Measurements from ENCODE around the gene MZB1.

Gene MZB1

DNA sequence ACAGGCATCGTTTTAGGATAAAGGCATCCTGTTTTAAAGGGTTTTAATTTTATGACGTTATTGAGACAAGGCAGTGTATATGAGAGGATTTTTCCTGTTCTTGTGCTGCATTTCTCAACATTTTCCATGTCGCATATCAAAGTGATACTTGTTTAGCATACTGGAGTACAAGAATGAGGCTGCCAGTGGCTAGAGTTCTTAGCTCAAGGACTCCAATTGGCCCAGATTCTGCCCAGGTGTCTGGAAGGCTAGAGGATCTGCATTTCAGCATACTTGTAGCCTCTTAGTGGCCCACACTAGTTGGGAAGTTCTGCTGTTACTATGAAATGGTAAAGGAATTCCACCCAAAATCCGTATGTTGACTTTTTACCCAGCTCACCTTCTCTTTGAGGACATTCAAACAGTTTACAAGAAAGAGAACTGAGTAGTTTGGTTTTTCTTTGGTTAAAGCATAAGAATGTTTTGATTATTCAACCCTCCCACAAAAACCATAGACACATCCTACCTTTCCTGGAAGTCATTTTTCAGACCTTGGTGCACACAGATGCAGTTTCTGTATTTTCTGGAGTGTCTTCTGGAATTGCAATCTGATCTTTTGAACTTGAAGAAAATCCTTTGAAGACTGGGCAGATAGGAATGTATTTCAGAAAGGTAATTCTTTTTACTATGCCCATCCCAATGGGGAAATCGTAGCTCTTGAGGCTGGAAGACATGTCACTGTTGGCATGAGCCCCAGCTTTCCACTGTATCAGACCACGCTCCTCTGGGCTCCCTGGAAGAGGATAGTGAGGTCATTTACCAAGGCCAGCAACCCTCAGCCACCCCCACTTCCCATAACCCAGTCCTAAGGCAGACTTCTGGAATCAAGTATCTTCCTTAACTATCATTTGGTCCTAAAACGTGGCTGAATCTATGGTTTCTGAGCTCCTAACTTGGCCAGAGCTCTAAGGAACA, 18.0 kb downstream of the MZB1 start:
- Histone ChIP-seq H3K27ac (ENCODE audit: low read length, poor library complexity, severe bottlenecking) (no peak overlapping the region), H2BK5ac (ENCODE audit: low read depth, low read length, poor library complexity, severe bottlenecking) (no peak overlapping the region), H3K36me3 (ENCODE audit: control insufficient read depth in 1 of 2, insufficient read depth in 2 of 2, low read depth in 1 of 2, low read length in 2 of 2) (peaks cover 34 to 69% of the 10 kb centered on the region in 2 experiments), H4K91ac (ENCODE audit: low read length) (no peak overlapping the region), H3K14ac (ENCODE audit: low read length in 2 of 2) (no peak overlapping the region), H3K4me2 (ENCODE audit: low read length, poor library complexity, severe bottlenecking) (no peak overlapping the region), H3K18ac (ENCODE audit: low read depth in 1 of 2, low read length in 2 of 2) (no peak overlapping the region), H2BK15ac (ENCODE audit: low read depth, poor library complexity, severe bottlenecking) (no peak overlapping the region), H3K4me1 (ENCODE audit: control insufficient read depth, insufficient read depth, low read depth, low read length) (no peaks in the 10 kb centered on the region), H2BK12ac (ENCODE audit: low read length in 2 of 2) (no peak overlapping the region), H2AK5ac (ENCODE audit: low read length, severe bottlenecking) (no peak overlapping the region), H2BK120ac (ENCODE audit: low read depth, low read length) (no peak overlapping the region), H3K4me3 (ENCODE audit: insufficient read depth in 1 of 2, low read depth in 1 of 2, low read length in 2 of 2) (no peak overlapping the region), H3K23ac (ENCODE audit: low read length in 2 of 2) (no peak overlapping the region), H3K79me1 (replicated peaks; ENCODE audit: low read length, poor library complexity, severe bottlenecking) (peaks cover 11% of the 10 kb centered on the region), H3K27me3 (ENCODE audit: control insufficient read depth in 1 of 2, insufficient read depth in 1 of 2, low read length in 2 of 2) (no peaks in the 10 kb centered on the region), H2AFZ (ENCODE audit: low read depth, low read length) (no peak overlapping the region), H4K8ac (ENCODE audit: low read length) (no peak overlapping the region), H3K9me3 (ENCODE audit: control insufficient read depth, low read length) (no peaks in the 10 kb centered on the region), H3K4ac (ENCODE audit: low read depth in 1 of 2, low read length in 2 of 2) (no peak overlapping the region), H3K9ac (ENCODE audit: low read length) (no peak overlapping the region)
- no peak for DNase-seq
- WGBS = 97% methylated on average over 5 of the region's 7 CpGs

DNA sequence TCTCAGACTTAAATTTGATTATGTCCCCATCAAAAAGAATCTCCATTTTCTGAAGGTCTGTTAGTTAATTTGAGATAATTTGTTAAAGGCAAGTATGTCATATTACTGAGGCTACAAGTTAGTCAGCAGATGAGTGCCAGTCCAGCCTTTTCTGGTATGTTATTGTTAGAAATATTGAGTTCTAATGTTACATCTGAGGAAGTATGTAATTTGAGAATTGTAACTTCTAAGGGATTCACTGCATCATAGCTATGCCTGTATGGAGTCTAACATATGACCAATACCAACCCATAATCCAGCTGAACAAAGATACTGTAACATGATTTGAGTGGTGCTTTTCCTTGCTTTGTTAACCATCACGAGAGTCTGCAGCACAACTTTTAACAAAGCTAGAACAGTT, 20.5 kb downstream of the MZB1 start:
- Histone ChIP-seq H3K27me3 (ENCODE audit: control insufficient read depth in 1 of 2, insufficient read depth in 1 of 2, low read length in 2 of 2) (no peaks in the 10 kb centered on the region), H2BK5ac (ENCODE audit: low read depth, low read length, poor library complexity, severe bottlenecking) (no peak overlapping the region), H2BK120ac (ENCODE audit: low read depth, low read length) (no peak overlapping the region), H3K4me1 (ENCODE audit: control insufficient read depth, insufficient read depth, low read depth, low read length) (no peaks in the 10 kb centered on the region), H2BK15ac (ENCODE audit: low read depth, poor library complexity, severe bottlenecking) (no peak overlapping the region), H3K4ac (ENCODE audit: low read depth in 1 of 2, low read length in 2 of 2) (no peak overlapping the region), H2BK12ac (ENCODE audit: low read length in 2 of 2) (no peak overlapping the region), H2AFZ (ENCODE audit: low read depth, low read length) (no peak overlapping the region), H2AK5ac (ENCODE audit: low read length, severe bottlenecking) (no peak overlapping the region), H3K4me3 (ENCODE audit: insufficient read depth in 1 of 2, low read depth in 1 of 2, low read length in 2 of 2) (no peak overlapping the region), H3K27ac (ENCODE audit: low read length, poor library complexity, severe bottlenecking) (peak overlapping the region; percentile 29), H3K23ac (ENCODE audit: low read length in 2 of 2) (no peak overlapping the region), H3K9me3 (ENCODE audit: control insufficient read depth, low read length) (no peaks in the 10 kb centered on the region), H4K8ac (ENCODE audit: low read length) (no peak overlapping the region), H3K9ac (ENCODE audit: low read length) (peak overlapping the region; percentile 9), H3K18ac (ENCODE audit: low read depth in 1 of 2, low read length in 2 of 2) (no peak overlapping the region), H3K36me3 (ENCODE audit: control insufficient read depth in 1 of 2, insufficient read depth in 2 of 2, low read depth in 1 of 2, low read length in 2 of 2) (peaks cover 40 to 79% of the 10 kb centered on the region in 2 experiments), H3K79me1 (replicated peaks; ENCODE audit: low read length, poor library complexity, severe bottlenecking) (peaks cover 13% of the 10 kb centered on the region), H3K4me2 (ENCODE audit: low read length, poor library complexity, severe bottlenecking) (no peak overlapping the region), H3K14ac (ENCODE audit: low read length in 2 of 2) (no peak overlapping the region), H4K91ac (ENCODE audit: low read length) (no peak overlapping the region)
- WGBS = 80% methylated on average over 1 of the region's 1 CpG
- no peak for DNase-seq

DNA sequence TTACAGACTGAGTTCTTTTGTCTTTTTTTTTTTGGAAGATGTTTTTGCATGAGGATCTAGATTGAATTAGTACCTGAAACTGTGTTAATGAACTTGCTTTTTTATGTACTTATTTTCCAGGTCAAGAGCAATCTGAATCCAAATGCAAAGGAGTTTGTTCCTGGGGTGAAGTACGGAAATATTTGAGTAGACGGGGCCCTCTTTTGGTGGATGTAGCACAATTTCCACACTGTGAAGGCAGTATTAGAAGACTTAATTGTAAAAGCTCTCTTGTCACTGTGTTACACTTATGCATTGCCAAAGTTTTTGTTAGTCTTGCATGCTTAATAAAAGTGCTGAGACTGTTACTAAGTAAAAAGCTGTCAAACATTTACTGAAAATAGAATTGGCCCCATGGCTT, 21.1 kb downstream of the MZB1 start:
- H2AFZ ChIP-seq (ENCODE audit: low read depth, low read length) = no peak overlapping the region
- H2AK5ac ChIP-seq (ENCODE audit: low read length, severe bottlenecking) = no peak overlapping the region
- H4K91ac ChIP-seq (ENCODE audit: low read length) = no peak overlapping the region
- H2BK120ac ChIP-seq (ENCODE audit: low read depth, low read length) = no peak overlapping the region
- no peak overlapping the region for H2BK12ac ChIP-seq (ENCODE audit: low read length in 2 of 2)
- H3K27me3 ChIP-seq (ENCODE audit: control insufficient read depth in 1 of 2, insufficient read depth in 1 of 2, low read length in 2 of 2) = no peaks in the 10 kb centered on the region
- H3K9me3 ChIP-seq (ENCODE audit: control insufficient read depth, low read length) = no peaks in the 10 kb centered on the region
- DNase-seq = no peak
- H3K4me2 ChIP-seq (ENCODE audit: low read length, poor library complexity, severe bottlenecking) = no peak overlapping the region
- no peak overlapping the region for H3K4ac ChIP-seq (ENCODE audit: low read depth in 1 of 2, low read length in 2 of 2)
- H3K36me3 ChIP-seq (ENCODE audit: control insufficient read depth in 1 of 2, insufficient read depth in 2 of 2, low read depth in 1 of 2, low read length in 2 of 2) = peaks cover 37 to 84% of the 10 kb centered on the region in 2 experiments
- H3K27ac ChIP-seq (ENCODE audit: low read length, poor library complexity, severe bottlenecking) = no peak overlapping the region
- H3K4me3 ChIP-seq (ENCODE audit: insufficient read depth in 1 of 2, low read depth in 1 of 2, low read length in 2 of 2) = no peak overlapping the region
- H2BK15ac ChIP-seq (ENCODE audit: low read depth, poor library complexity, severe bottlenecking) = no peak overlapping the region
- 90% methylated on average over 2 of the region's 2 CpGs for WGBS
- peaks cover 16% of the 10 kb centered on the region for H3K79me1 ChIP-seq (replicated peaks; ENCODE audit: low read length, poor library complexity, severe bottlenecking)
- no peak overlapping the region for H3K14ac ChIP-seq (ENCODE audit: low read length in 2 of 2)
- H4K8ac ChIP-seq (ENCODE audit: low read length) = no peak overlapping the region
- H2BK5ac ChIP-seq (ENCODE audit: low read depth, low read length, poor library complexity, severe bottlenecking) = no peak overlapping the region
- peak overlapping the region; percentile 9 for H3K9ac ChIP-seq (ENCODE audit: low read length)
- no peak overlapping the region for H3K23ac ChIP-seq (ENCODE audit: low read length in 2 of 2)
- H3K18ac ChIP-seq (ENCODE audit: low read depth in 1 of 2, low read length in 2 of 2) = no peak overlapping the region
- H3K4me1 ChIP-seq (ENCODE audit: control insufficient read depth, insufficient read depth, low read depth, low read length) = no peaks in the 10 kb centered on the region

DNA sequence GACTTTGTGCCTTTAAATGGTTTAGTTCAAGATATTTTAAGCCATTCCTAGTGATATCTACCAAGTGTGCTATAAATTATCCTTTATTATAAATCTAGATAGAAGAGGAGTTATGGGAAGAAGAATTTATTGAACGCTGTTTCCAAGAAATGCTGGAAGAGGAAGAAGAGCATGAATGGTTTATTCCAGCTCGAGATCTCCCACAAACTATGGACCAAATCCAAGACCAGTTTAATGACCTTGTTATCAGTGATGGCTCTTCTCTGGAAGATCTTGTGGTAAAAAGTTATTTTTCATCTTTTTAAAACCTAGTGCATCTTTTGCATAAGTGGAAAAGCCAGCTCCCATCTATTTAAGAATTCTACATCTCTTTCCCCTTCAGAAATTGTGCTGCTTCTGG, 25.2 kb downstream of the MZB1 start:
- DNase-seq = no peak

More for the DNA sequence above, 25.2 kb downstream of the MZB1 start:
- Histone ChIP-seq H3K4ac (ENCODE audit: low read depth in 1 of 2, low read length in 2 of 2) (no peak overlapping the region), H3K27me3 (ENCODE audit: control insufficient read depth in 1 of 2, insufficient read depth in 1 of 2, low read length in 2 of 2) (no peaks in the 10 kb centered on the region), H3K23ac (ENCODE audit: low read length in 2 of 2) (no peak overlapping the region), H3K18ac (ENCODE audit: low read depth in 1 of 2, low read length in 2 of 2) (no peak overlapping the region), H2BK12ac (ENCODE audit: low read length in 2 of 2) (no peak overlapping the region), H3K9ac (ENCODE audit: low read length) (no peak overlapping the region), H3K9me3 (ENCODE audit: control insufficient read depth, low read length) (no peaks in the 10 kb centered on the region), H3K4me3 (ENCODE audit: insufficient read depth in 1 of 2, low read depth in 1 of 2, low read length in 2 of 2) (no peak overlapping the region), H3K36me3 (ENCODE audit: control insufficient read depth in 1 of 2, insufficient read depth in 2 of 2, low read depth in 1 of 2, low read length in 2 of 2) (peaks cover 21 to 50% of the 10 kb centered on the region in 2 experiments), H2BK120ac (ENCODE audit: low read depth, low read length) (no peak overlapping the region), H3K79me1 (replicated peaks; ENCODE audit: low read length, poor library complexity, severe bottlenecking) (peaks cover 9% of the 10 kb centered on the region), H2BK15ac (ENCODE audit: low read depth, poor library complexity, severe bottlenecking) (no peak overlapping the region), H3K4me1 (ENCODE audit: control insufficient read depth, insufficient read depth, low read depth, low read length) (peaks cover 3% of the 10 kb centered on the region), H3K4me2 (ENCODE audit: low read length, poor library complexity, severe bottlenecking) (no peak overlapping the region), H2AK5ac (ENCODE audit: low read length, severe bottlenecking) (no peak overlapping the region), H3K14ac (ENCODE audit: low read length in 2 of 2) (no peak overlapping the region), H4K91ac (ENCODE audit: low read length) (no peak overlapping the region), H2BK5ac (ENCODE audit: low read depth, low read length, poor library complexity, severe bottlenecking) (no peak overlapping the region), H2AFZ (ENCODE audit: low read depth, low read length) (no peak overlapping the region), H4K8ac (ENCODE audit: low read length) (no peak overlapping the region), H3K27ac (ENCODE audit: low read length, poor library complexity, severe bottlenecking) (no peak overlapping the region)
- no CpG with 5 or more reads among the region's 2 CpGs for WGBS
